OCI-M1 (cell line): ENCODE data around the gene MVB12A.

Experiments
- DNase-seq: peaks from one replicate; lab custom pipeline; 2025; lab: John Stamatoyannopoulos, UW

Gene MVB12A

DNA sequence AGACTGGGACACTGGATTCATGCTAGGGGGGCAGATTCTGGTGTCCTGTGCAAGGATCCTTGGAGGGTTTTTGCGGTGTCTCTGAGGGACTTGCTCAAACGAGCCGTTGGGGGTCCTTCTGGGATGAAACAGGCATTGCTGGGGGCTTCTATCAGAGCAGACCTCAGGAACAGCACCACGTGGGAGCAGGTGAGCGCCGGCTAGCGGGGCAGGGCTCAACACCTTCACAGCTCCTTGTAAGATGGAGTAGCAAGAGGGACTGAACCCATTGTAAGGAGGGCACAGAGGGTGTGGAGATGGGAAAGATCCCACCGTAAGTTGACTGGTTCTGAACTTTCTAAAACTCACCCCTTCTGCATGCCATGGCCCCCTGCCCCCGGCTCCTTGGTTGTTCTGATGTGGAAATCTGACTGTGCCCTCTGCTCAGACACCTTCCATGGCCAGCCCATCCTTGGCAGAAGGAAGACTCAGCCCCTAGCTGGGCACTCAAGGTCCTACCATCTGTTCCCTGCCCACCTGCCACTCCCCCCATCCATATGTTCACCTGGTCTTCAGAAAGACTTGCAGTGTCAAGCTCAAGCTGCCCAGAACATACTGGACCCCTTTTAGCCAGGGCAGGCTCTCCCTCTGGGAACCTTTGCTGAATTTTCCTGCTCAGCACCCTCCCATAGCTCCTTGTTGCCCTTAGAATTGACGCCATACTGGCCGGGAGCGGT is 51.7 kb downstream of the MVB12A start:
- no peak for DNase-seq

GRCh38 chr19:17473041-17473440 is 53.2 kb downstream of the MVB12A start:
- peak; percentile 70 for DNase-seq
